Measurements from ENCODE around the gene TRPM2. TPM values are rescaled to one million over a fixed set of nuclear protein-coding genes. Genes with fewer than 3 reads are reported as not detected.

TRPM2 gene
- total RNA-seq, 1 experiment from 2014 or later = 28.1 TPM

GRCh38 chr21:44375281-44375651 lies 21.8 kb downstream of the TRPM2 start:
- no TSS peak for BruUV-seq (replicated peaks)
- no peaks in the 10 kb centered on the region for H3K9me2 ChIP-seq (ENCODE audit: insufficient read depth)
- H4K20me1 ChIP-seq (ENCODE audit: insufficient read depth) = no peaks in the 10 kb centered on the region
- DNase-seq (ENCODE audit: low read depth, low spot score) (no peak), ATAC-seq (no peak)
- H3K27ac ChIP-seq (ENCODE audit: low read depth, low read length) = no peak overlapping the region
- H2AFZ ChIP-seq (ENCODE audit: low read depth, low read length, poor library complexity, severe bottlenecking) = no peak overlapping the region
- RAD21 ChIA-PET (ENCODE audit: low non-redundant PET in 1 of 2, low total read pairs in 2 of 2, uncharacterized antibody in 2 of 2, unreplicated experiment in 2 of 2) = no interaction called here
- H3K4me3 ChIP-seq (replicated peaks in 1 of 2; ENCODE audit: low read depth in 1 of 2, low read length in 2 of 2) = no peak overlapping the region
- CTCF ChIA-PET = no interaction called here
- H3K79me2 ChIP-seq (ENCODE audit: insufficient read depth, low read length) = no peaks in the 10 kb centered on the region
- POLR2A ChIA-PET = no interaction called here
- H3K9me3 ChIP-seq (ENCODE audit: control insufficient read depth in 1 of 2, insufficient read depth in 1 of 2, low read depth in 1 of 2, low read length in 2 of 2) = no peaks in the 10 kb centered on the region
- TF ChIP-seq ZNF274 (IDR thresholded peaks at IDR 0.05; ENCODE audit: low read depth, low read length) (no peak), POLR2A (IDR thresholded peaks at IDR 0.05; ENCODE audit: borderline replicate concordance, extremely low read depth, insufficient read depth, insufficient read length) (no peak), EGR1 (IDR thresholded peaks at IDR 0.05; ENCODE audit: low read depth) (no peak), EZH2phosphoT487 (IDR thresholded peaks at IDR 0.05; ENCODE audit: borderline replicate concordance) (no peak), CTCF (IDR thresholded peaks at IDR 0.05 in 2 of 3, conservative IDR thresholded peaks at IDR 0.05 in 1 of 3; ENCODE audit: borderline replicate concordance in 1 of 3, insufficient read depth in 1 of 3, low read depth in 2 of 3, low read length in 2 of 3) (no peak), REST (IDR thresholded peaks at IDR 0.05; ENCODE audit: low read depth) (no peak), POLR2AphosphoS5 (IDR thresholded peaks at IDR 0.05; ENCODE audit: low read depth, low read length) (no peak), EZH2 (IDR thresholded peaks at IDR 0.05) (no peak), ZFX (IDR thresholded peaks at IDR 0.05) (no peak), YY1 (IDR thresholded peaks at IDR 0.05; ENCODE audit: extremely low read depth, insufficient replicate concordance, low read depth, low read length) (no peak), TCF7L2 (IDR thresholded peaks at IDR 0.05; ENCODE audit: borderline replicate concordance, extremely low read depth, insufficient read depth, insufficient read length) (no peak), CBX3 (IDR thresholded peaks at IDR 0.05; ENCODE audit: low read depth) (no peak), ELF1 (IDR thresholded peaks at IDR 0.05; ENCODE audit: borderline replicate concordance, low read depth) (no peak), CEBPB (IDR thresholded peaks at IDR 0.05; ENCODE audit: low read depth) (no peak), FOSL1 (IDR thresholded peaks at IDR 0.05; ENCODE audit: low read depth) (no peak)
- TF ChIP-seq, protein P1, sequence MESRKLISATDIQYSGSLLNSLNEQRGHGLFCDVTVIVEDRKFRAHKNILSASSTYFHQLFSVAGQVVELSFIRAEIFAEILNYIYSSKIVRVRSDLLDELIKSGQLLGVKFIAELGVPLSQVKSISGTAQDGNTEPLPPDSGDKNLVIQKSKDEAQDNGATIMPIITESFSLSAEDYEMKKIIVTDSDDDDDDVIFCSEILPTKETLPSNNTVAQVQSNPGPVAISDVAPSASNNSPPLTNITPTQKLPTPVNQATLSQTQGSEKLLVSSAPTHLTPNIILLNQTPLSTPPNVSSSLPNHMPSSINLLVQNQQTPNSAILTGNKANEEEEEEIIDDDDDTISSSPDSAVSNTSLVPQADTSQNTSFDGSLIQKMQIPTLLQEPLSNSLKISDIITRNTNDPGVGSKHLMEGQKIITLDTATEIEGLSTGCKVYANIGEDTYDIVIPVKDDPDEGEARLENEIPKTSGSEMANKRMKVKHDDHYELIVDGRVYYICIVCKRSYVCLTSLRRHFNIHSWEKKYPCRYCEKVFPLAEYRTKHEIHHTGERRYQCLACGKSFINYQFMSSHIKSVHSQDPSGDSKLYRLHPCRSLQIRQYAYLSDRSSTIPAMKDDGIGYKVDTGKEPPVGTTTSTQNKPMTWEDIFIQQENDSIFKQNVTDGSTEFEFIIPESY (IDR thresholded peaks at IDR 0.05; ENCODE audit: extremely low read depth, insufficient replicate concordance, low read length) = no peak
- TF ChIP-seq, protein P2, sequence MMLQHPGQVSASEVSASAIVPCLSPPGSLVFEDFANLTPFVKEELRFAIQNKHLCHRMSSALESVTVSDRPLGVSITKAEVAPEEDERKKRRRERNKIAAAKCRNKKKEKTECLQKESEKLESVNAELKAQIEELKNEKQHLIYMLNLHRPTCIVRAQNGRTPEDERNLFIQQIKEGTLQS (IDR thresholded peaks at IDR 0.05) = no peak
- no peak overlapping the region for H3K4me2 ChIP-seq (ENCODE audit: low read length)
- H3K36me3 ChIP-seq (ENCODE audit: control insufficient read depth in 1 of 2, insufficient read depth in 2 of 2, low read length in 2 of 2) = no peaks in the 10 kb centered on the region
- H3K4me1 ChIP-seq (ENCODE audit: control insufficient read depth in 1 of 2, insufficient read depth in 2 of 2, low read length in 2 of 2) = no peaks in the 10 kb centered on the region
- H3K9ac ChIP-seq (ENCODE audit: low read length) = no peak overlapping the region
- no peaks in the 10 kb centered on the region for H3K27me3 ChIP-seq (ENCODE audit: insufficient read depth, low read length)
- intact Hi-C loops (cut with micrococcal nuclease) = no loop called here
